Ishikawa (cell line): ENCODE measurements around the gene RASGEF1C.

Experiments
- CEBPB ChIP-seq: IDR thresholded peaks from 2 replicates; pipeline ENCODE4 v1.6.1; 2012
- CREB1 ChIP-seq: IDR thresholded peaks from 2 replicates; pipeline ENCODE4 v1.6.1; 2012; ENCODE audit warnings: low read depth
- EP300 ChIP-seq: IDR thresholded peaks from 2 replicates; pipeline ENCODE4 v1.6.1; 2012; ENCODE audit warnings: borderline replicate concordance
- NFIC ChIP-seq: IDR thresholded peaks from 2 replicates; pipeline ENCODE4 v1.6.1; 2012
- RAD21 ChIP-seq: IDR thresholded peaks from 2 replicates; pipeline ENCODE4 v1.6.1; 2012; ENCODE audit warnings: low read depth
- REST ChIP-seq: IDR thresholded peaks from 2 replicates; pipeline ENCODE4 v1.6.1; 2012; ENCODE audit warnings: low read depth, mild to moderate bottlenecking
- TAF1 ChIP-seq: IDR thresholded peaks from 2 replicates; pipeline ENCODE4 v1.6.1; 2012; ENCODE audit warnings: low read depth, mild to moderate bottlenecking
- TCF12 ChIP-seq: IDR thresholded peaks from 2 replicates; pipeline ENCODE4 v1.6.1; 2012; ENCODE audit warnings: low read depth
- TEAD4 ChIP-seq: IDR thresholded peaks from 2 replicates; pipeline ENCODE4 v1.6.1; 2012
- USF1 ChIP-seq: IDR thresholded peaks from 2 replicates; pipeline ENCODE4 v1.6.1; 2012
- TF ChIP-seq, protein P1 (sequence below): IDR thresholded peaks from 2 replicates; pipeline ENCODE4 v1.6.1; 2012

DNA sequence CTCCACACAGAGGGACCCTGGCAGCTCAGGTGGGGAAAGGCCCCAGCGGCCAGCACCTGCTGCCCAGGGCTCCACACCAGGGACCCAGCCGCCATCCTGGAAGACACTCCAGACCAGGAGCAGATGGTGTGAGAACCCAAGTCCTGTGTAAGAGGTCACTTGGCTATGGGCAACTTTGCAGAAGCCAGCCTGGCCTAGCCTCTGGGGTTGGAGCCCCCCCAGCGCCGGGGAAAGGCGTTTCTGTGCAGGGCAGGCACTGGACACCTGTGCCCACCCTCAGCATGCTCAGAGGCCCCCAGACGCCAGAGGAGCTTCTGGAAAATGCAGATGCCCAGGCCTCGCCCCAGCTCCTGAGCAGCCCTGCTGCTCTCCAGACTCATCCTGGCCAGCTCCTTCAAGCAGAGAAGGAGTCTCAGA, 34.0 kb downstream of the RASGEF1C start:
- TF ChIP-seq USF1 (no peak), TAF1 (no peak), NFIC (no peak), TCF12 (no peak), CEBPB (no peak), REST (no peak), RAD21 (no peak), TEAD4 (no peak), CREB1 (no peak), EP300 (no peak)
- TF ChIP-seq, protein P1, sequence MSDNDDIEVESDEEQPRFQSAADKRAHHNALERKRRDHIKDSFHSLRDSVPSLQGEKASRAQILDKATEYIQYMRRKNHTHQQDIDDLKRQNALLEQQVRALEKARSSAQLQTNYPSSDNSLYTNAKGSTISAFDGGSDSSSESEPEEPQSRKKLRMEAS: no peak
